Mesenteric fat pad (tissue), 1 donor: Measurements from ENCODE around the gene LTBP1. TPM values are rescaled to one million over a fixed set of nuclear protein-coding genes. Genes with fewer than 3 reads are reported as not detected.

ENCODE experiments used
- DNase-seq: peaks from one replicate; pipeline ENCODE4 v3.0.0-alpha.2; 2020; ENCODE audit warnings: low spot score
- total RNA-seq: library from RNA; stranded (reverse); fragmentation: NEBNext Ultra II Directional; extraction: Animal tissue kit (Norgen Biotek cat#: 25700); gene quantifications from one replicate; pipeline ENCODE4 v1.2.1, GENCODE V29; 2021
- donor health status: DM: yes; HTN: yes; CAD: no.

Gene LTBP1
- total RNA-seq, 1 donor from 2014 or later = 15.4 TPM

GRCh38 chr2:33258387-33258786 is 311.6 kb downstream of the LTBP1 start:
- DNase-seq = no peak

- DNase-seq = no peak
Measured at GRCh38 chr2:33262097-33262496, 315.3 kb downstream of the LTBP1 start.

GRCh38 chr2:33264766-33265165 is 318.0 kb downstream of the LTBP1 start:
- no peak for DNase-seq

GRCh38 chr2:33265584-33266338 is 319.0 kb downstream of the LTBP1 start:
- DNase-seq = no peak

- DNase-seq = no peak
Measured at GRCh38 chr2:33266467-33266866, 319.7 kb downstream of the LTBP1 start.

GRCh38 chr2:33267043-33267442 is 320.3 kb downstream of the LTBP1 start:
- DNase-seq = no peak

GRCh38 chr2:33267756-33268155 is 321.0 kb downstream of the LTBP1 start:
- no peak for DNase-seq

GRCh38 chr2:33268246-33268831 is 321.6 kb downstream of the LTBP1 start:
- DNase-seq = no peak

GRCh38 chr2:33272001-33272400 is 325.2 kb downstream of the LTBP1 start:
- no peak for DNase-seq

GRCh38 chr2:33273479-33273878 is 326.7 kb downstream of the LTBP1 start:
- no peak for DNase-seq

GRCh38 chr2:33274524-33274923 is 327.8 kb downstream of the LTBP1 start:
- DNase-seq = no peak

GRCh38 chr2:33275689-33276444 is 329.1 kb downstream of the LTBP1 start:
- no peak for DNase-seq

GRCh38 chr2:33277002-33277426 is 330.3 kb downstream of the LTBP1 start:
- no peak for DNase-seq

GRCh38 chr2:33278245-33278943 is 331.6 kb downstream of the LTBP1 start:
- no peak for DNase-seq

- no peak for DNase-seq
Measured at GRCh38 chr2:33284287-33284686, 337.5 kb downstream of the LTBP1 start.

GRCh38 chr2:33287507-33288005 is 340.8 kb downstream of the LTBP1 start:
- DNase-seq = no peak

- DNase-seq = no peak
Measured at GRCh38 chr2:33288011-33288410, 341.3 kb downstream of the LTBP1 start.

- no peak for DNase-seq
Measured at GRCh38 chr2:33289961-33290360, 343.2 kb downstream of the LTBP1 start.

GRCh38 chr2:33291278-33292013 is 344.7 kb downstream of the LTBP1 start:
- DNase-seq = no peak

- no peak for DNase-seq
Measured at GRCh38 chr2:33292063-33292462, 345.3 kb downstream of the LTBP1 start.
